ENCODE measurements around the gene IFNAR1. TPM values are rescaled to one million over a fixed set of nuclear protein-coding genes. Genes with fewer than 3 reads are reported as not detected.

The IFNAR1 gene
- total and polyA plus RNA-seq, 2 of the 8 experiments (the other 6 are each of a cell fraction or from before 2014, with no cell fraction given) = 3.1 to 17.1 TPM

GRCh38 chr21:33312121-33312520, 12.6 kb upstream of the IFNAR1 start:
- TF ChIP-seq SP2 (IDR thresholded peaks at IDR 0.05; ENCODE audit: low read length) = no peak
- no peak for TF ChIP-seq PHF8 (conservative IDR thresholded peaks at IDR 0.05; ENCODE audit: low read depth, low read length)
- TF ChIP-seq EZH2 (IDR thresholded peaks at IDR 0.05; ENCODE audit: low read depth, low read length, severe bottlenecking) = no peak
- no peak for TF ChIP-seq NANOG (IDR thresholded peaks at IDR 0.05; ENCODE audit: insufficient read depth, low read depth, low read length, poor library complexity, severe bottlenecking)
- no peak for TF ChIP-seq TAF1 (IDR thresholded peaks at IDR 0.05; ENCODE audit: low read depth, low read length)
- no peak for TF ChIP-seq KDM4A (IDR thresholded peaks at IDR 0.05; ENCODE audit: low read depth, low read length, severe bottlenecking)
- no peak for TF ChIP-seq SIN3A (conservative IDR thresholded peaks at IDR 0.05 in 1 of 2, IDR thresholded peaks at IDR 0.05 in 1 of 2; ENCODE audit: low read depth in 1 of 2, low read length in 2 of 2)
- TF ChIP-seq SP1 (IDR thresholded peaks at IDR 0.05; ENCODE audit: low read depth, low read length) = no peak
- no peak for TF ChIP-seq EGR1 (IDR thresholded peaks at IDR 0.05; ENCODE audit: borderline replicate concordance, low read depth, low read length)
- H3K56ac ChIP-seq (replicated peaks; ENCODE audit: insufficient read length, low read depth, low read length) = no peak overlapping the region
- no peak overlapping the region for H2BK5ac ChIP-seq (ENCODE audit: low read depth, low read length)
- H3K79me1 ChIP-seq (ENCODE audit: low read depth, low read length) = no peaks in the 10 kb centered on the region
- ChIA-PET CTCF (ENCODE audit: partially characterized antibody) (interaction anchor here (1.3 to 3.1 kb wide), 3 partner anchors 9 to 36 kb away, joined by 3 to 13 read pairs (median 5); no protein-coding TSS in a partner anchor), POLR2A (ENCODE audit: partially characterized antibody) (no interaction called here)
- H4K20me1 ChIP-seq (replicated peaks in 1 of 2; ENCODE audit: control insufficient read depth in 1 of 2, insufficient read depth in 2 of 2, low read length in 2 of 2) = no peaks in the 10 kb centered on the region
- H2BK20ac ChIP-seq (ENCODE audit: low read length) = no peak overlapping the region
- H4K91ac ChIP-seq (replicated peaks; ENCODE audit: insufficient read length, low read length) = no peak overlapping the region
- no peak overlapping the region for H3K4me2 ChIP-seq (ENCODE audit: insufficient read depth in 1 of 2, low read depth in 2 of 2, low read length in 2 of 2)
- no peak overlapping the region for H4K8ac ChIP-seq (ENCODE audit: extremely low read depth, insufficient read depth, low read length)
- no peak overlapping the region for H3K27ac ChIP-seq (ENCODE audit: low read depth, low read length)
- no peak overlapping the region for H3K4ac ChIP-seq (replicated peaks; ENCODE audit: insufficient read length, low read depth, low read length)
- no peak overlapping the region for H3K14ac ChIP-seq (ENCODE audit: insufficient read length)
- no peak overlapping the region for H3K4me3 ChIP-seq (ENCODE audit: extremely low read depth in 1 of 4, insufficient read depth in 2 of 4, low read depth in 3 of 4, low read length in 4 of 4)
- H3K4me1 ChIP-seq (replicated peaks in 1 of 4; ENCODE audit: control insufficient read depth in 3 of 4, insufficient read depth in 4 of 4, low read length in 3 of 4) = no peaks in the 10 kb centered on the region
- 94% methylated on average over 3 of the region's 3 CpGs; no CpG with 5 or more reads in 1 of the 2 experiments for WGBS, 2 experiments (ENCODE audit: extremely low coverage in 1 of 2, insufficient coverage in 1 of 2, insufficient read length in 1 of 2, insufficient replicate concordance in 2 of 2, low coverage in 1 of 2, low lambda C conversion rate in 2 of 2, missing lambda C conversion rate in 1 of 2)
- H2AFZ ChIP-seq (ENCODE audit: low read length) = no peak overlapping the region
- no peaks in the 10 kb centered on the region for H3K9me3 ChIP-seq (ENCODE audit: insufficient read depth in 2 of 2, low read depth in 1 of 2, low read length in 1 of 2)
- H3K23me2 ChIP-seq (ENCODE audit: low read depth, low read length) = no peaks in the 10 kb centered on the region
- H3K36me3 ChIP-seq (ENCODE audit: control insufficient read depth in 2 of 4, insufficient read depth in 4 of 4, low read length in 3 of 4) = no peaks in the 10 kb centered on the region
- H2BK120ac ChIP-seq (replicated peaks; ENCODE audit: low read depth, low read length) = no peak overlapping the region
- H3K27me3 ChIP-seq (replicated peaks in 1 of 4; ENCODE audit: control insufficient read depth in 3 of 4, extremely low read depth in 1 of 4, insufficient read depth in 3 of 4, low read length in 3 of 4) = no peaks in the 10 kb centered on the region
- no peak overlapping the region for H4K5ac ChIP-seq (ENCODE audit: insufficient read length, low read depth, low read length)
- H3K18ac ChIP-seq (ENCODE audit: extremely low read depth, low read length) = no peak overlapping the region
- H3K79me2 ChIP-seq (ENCODE audit: control insufficient read depth in 1 of 2, insufficient read depth in 2 of 2, low read length in 2 of 2) = no peaks in the 10 kb centered on the region
- H3K9ac ChIP-seq (replicated peaks in 1 of 4; ENCODE audit: extremely low read depth in 1 of 4, low read depth in 3 of 4, low read length in 3 of 4) = no peak overlapping the region
- no peak overlapping the region for H2AK5ac ChIP-seq (ENCODE audit: low read depth, low read length)
- H2BK12ac ChIP-seq (ENCODE audit: low read depth, low read length) = no peak overlapping the region
- H2BK15ac ChIP-seq (ENCODE audit: low read length) = no peak overlapping the region
- DNase-seq (ENCODE audit: low read depth in 1 of 2, low spot score in 2 of 2) = no peak
- no peak overlapping the region for H3K23ac ChIP-seq (ENCODE audit: insufficient read length)
- no peak for FAIRE-seq
